Measurements from ENCODE around the gene HAS3. TPM values are rescaled to one million over a fixed set of nuclear protein-coding genes. Genes with fewer than 3 reads are reported as not detected.

The HAS3 gene
- total RNA-seq, 1 experiment from 2014 or later, result 92.5 TPM

- Histone ChIP-seq H3K4me2 (ENCODE audit: low read length) (no peak overlapping the region), H3K9ac (ENCODE audit: low read length) (no peak overlapping the region), H3K9me2 (replicated peaks; ENCODE audit: low read length) (no peaks in the 10 kb centered on the region), H4K20me1 (ENCODE audit: low read length) (no peaks in the 10 kb centered on the region), H2AFZ (ENCODE audit: low read length) (no peak overlapping the region), H3K79me2 (ENCODE audit: low read length) (peaks cover 3% of the 10 kb centered on the region; the same call in 1 of the 2 replicates), H3F3A (ENCODE audit: low read length, unreplicated experiment) (no peaks in the 10 kb centered on the region), H3K36me3 (ENCODE audit: low read depth, low read length) (no peaks in the 10 kb centered on the region), H3K9me3 (ENCODE audit: low read length) (no peaks in the 10 kb centered on the region), H3K4me1 (ENCODE audit: insufficient read depth, low read length) (peaks cover 4% of the 10 kb centered on the region; the same call in 1 of the 2 replicates), H3K27ac (ENCODE audit: low read length) (no peak overlapping the region), H3K4me3 (ENCODE audit: low read length) (no peak overlapping the region), H3K27me3 (ENCODE audit: low read length) (no peaks in the 10 kb centered on the region)
- intact Hi-C loops (cut with micrococcal nuclease), result no loop called here
- BruUV-seq (replicated peaks), result no TSS peak
- DNase-seq, result no peak
- no peak for ATAC-seq
- no peak for TF ChIP-seq EZH2phosphoT487 (IDR thresholded peaks at IDR 0.05; ENCODE audit: borderline replicate concordance, low read length)
- TF ChIP-seq, protein P1, sequence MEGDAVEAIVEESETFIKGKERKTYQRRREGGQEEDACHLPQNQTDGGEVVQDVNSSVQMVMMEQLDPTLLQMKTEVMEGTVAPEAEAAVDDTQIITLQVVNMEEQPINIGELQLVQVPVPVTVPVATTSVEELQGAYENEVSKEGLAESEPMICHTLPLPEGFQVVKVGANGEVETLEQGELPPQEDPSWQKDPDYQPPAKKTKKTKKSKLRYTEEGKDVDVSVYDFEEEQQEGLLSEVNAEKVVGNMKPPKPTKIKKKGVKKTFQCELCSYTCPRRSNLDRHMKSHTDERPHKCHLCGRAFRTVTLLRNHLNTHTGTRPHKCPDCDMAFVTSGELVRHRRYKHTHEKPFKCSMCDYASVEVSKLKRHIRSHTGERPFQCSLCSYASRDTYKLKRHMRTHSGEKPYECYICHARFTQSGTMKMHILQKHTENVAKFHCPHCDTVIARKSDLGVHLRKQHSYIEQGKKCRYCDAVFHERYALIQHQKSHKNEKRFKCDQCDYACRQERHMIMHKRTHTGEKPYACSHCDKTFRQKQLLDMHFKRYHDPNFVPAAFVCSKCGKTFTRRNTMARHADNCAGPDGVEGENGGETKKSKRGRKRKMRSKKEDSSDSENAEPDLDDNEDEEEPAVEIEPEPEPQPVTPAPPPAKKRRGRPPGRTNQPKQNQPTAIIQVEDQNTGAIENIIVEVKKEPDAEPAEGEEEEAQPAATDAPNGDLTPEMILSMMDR (conservative IDR thresholded peaks at IDR 0.05; ENCODE audit: low read depth, low read length), result no peak
- TF ChIP-seq EZH2 (IDR thresholded peaks at IDR 0.05; ENCODE audit: low read length, unreplicated experiment), result no peak
- ChIA-PET CTCF (interaction anchor here (0.7 kb wide), 1 partner anchor 158 kb away, joined by 3 read pairs; no protein-coding TSS in a partner anchor), POLR2A (ENCODE audit: unreplicated experiment) (no interaction called here)
Observed at GRCh38 chr16:69100071-69100691, 5.3 kb upstream of the HAS3 start.

GRCh38 chr16:69106491-69107315, 1.2 kb downstream of the HAS3 start:
- CTCF ChIA-PET, result interaction anchor here (0.6 kb wide), 1 partner anchor 50 kb away, joined by 3 read pairs; no protein-coding TSS in a partner anchor
- peaks cover 30% of the 10 kb centered on the region for H3K36me3 ChIP-seq (ENCODE audit: low read depth, low read length)
- no peaks in the 10 kb centered on the region for H3K9me2 ChIP-seq (replicated peaks; ENCODE audit: low read length)
- DNase-seq, result no peak
- peak overlapping the region; percentile 98 for H3K4me3 ChIP-seq (ENCODE audit: low read length)
- H2AFZ ChIP-seq (ENCODE audit: low read length), result no peak overlapping the region
- H3K4me2 ChIP-seq (ENCODE audit: low read length), result peak overlapping the region; percentile 97
- intact Hi-C loops (cut with micrococcal nuclease), result no loop called here
- peaks cover 35% of the 10 kb centered on the region for H4K20me1 ChIP-seq (ENCODE audit: low read length)
- ATAC-seq, result peak; percentile 6
- TF ChIP-seq, protein P1 (conservative IDR thresholded peaks at IDR 0.05; ENCODE audit: low read depth, low read length), result peak; percentile 12; the same call in 1 of the 2 replicates
- TF ChIP-seq EZH2phosphoT487 (IDR thresholded peaks at IDR 0.05; ENCODE audit: borderline replicate concordance, low read length), result no peak
- POLR2A ChIA-PET (ENCODE audit: unreplicated experiment), result interaction anchor here (0.6 to 1.2 kb wide), 5 partner anchors 32 to 1178 kb away, joined by 3 to 5 read pairs (median 3); no protein-coding TSS in a partner anchor
- H3K27ac ChIP-seq (ENCODE audit: low read length), result peak overlapping the region; percentile 83
- H3K9me3 ChIP-seq (ENCODE audit: low read length), result no peaks in the 10 kb centered on the region
- peak overlapping the region; percentile 92 for H3K9ac ChIP-seq (ENCODE audit: low read length)
- no peaks in the 10 kb centered on the region for H3K27me3 ChIP-seq (ENCODE audit: low read length)
- H3K79me2 ChIP-seq (ENCODE audit: low read length), result peaks cover 59% of the 10 kb centered on the region
- TSS peak; percentile 18 for BruUV-seq (replicated peaks)
- peaks cover 6% of the 10 kb centered on the region for H3F3A ChIP-seq (ENCODE audit: low read length, unreplicated experiment)
- H3K4me1 ChIP-seq (ENCODE audit: insufficient read depth, low read length), result peaks cover 39% of the 10 kb centered on the region

Data from PC-3 (cell line).